ENCODE data around the gene TUBAL3. TPM values are rescaled to one million over a fixed set of nuclear protein-coding genes. Genes with fewer than 3 reads are reported as not detected.

The TUBAL3 gene
- total RNA-seq, 1 experiment from 2014 or later: 0.15 TPM

- TF ChIP-seq IRF2 (CRISPR knock-in tag; IDR thresholded peaks at IDR 0.05; ENCODE audit: borderline replicate concordance, low read depth) (no peak), ZNF263 (CRISPR knock-in tag; IDR thresholded peaks at IDR 0.05; ENCODE audit: low read depth) (no peak), ATF2 (CRISPR knock-in tag; IDR thresholded peaks at IDR 0.05; ENCODE audit: borderline replicate concordance, low read depth) (no peak), E2F5 (CRISPR knock-in tag; IDR thresholded peaks at IDR 0.05) (no peak), GABPB1 (CRISPR knock-in tag; IDR thresholded peaks at IDR 0.05) (no peak), RELA (CRISPR knock-in tag; IDR thresholded peaks at IDR 0.05; ENCODE audit: borderline replicate concordance) (no peak), ZSCAN18 (CRISPR knock-in tag; IDR thresholded peaks at IDR 0.05) (no peak), ARID4B (CRISPR knock-in tag; IDR thresholded peaks at IDR 0.05; ENCODE audit: borderline replicate concordance) (no peak), E2F1 (CRISPR knock-in tag; IDR thresholded peaks at IDR 0.05) (no peak), IRF1 (CRISPR knock-in tag; IDR thresholded peaks at IDR 0.05) (no peak), NFYB (CRISPR knock-in tag; conservative IDR thresholded peaks at IDR 0.05; ENCODE audit: low read depth) (no peak), GTF2I (CRISPR knock-in tag; conservative IDR thresholded peaks at IDR 0.05) (no peak), ZNF138 (CRISPR knock-in tag; conservative IDR thresholded peaks at IDR 0.05) (no peak), ERG (CRISPR knock-in tag; IDR thresholded peaks at IDR 0.05) (no peak)
- Mint-ChIP-seq H3K36me3 (no peaks in the 10 kb centered on the region), H3K27me3 (ENCODE audit: low read depth) (no peaks in the 10 kb centered on the region), H3K4me1 (peaks cover 14% of the 10 kb centered on the region), H3K27ac (no peak overlapping the region), H3K9me3 (no peaks in the 10 kb centered on the region), H3K4me3 (no peak overlapping the region)
- CTCF ChIA-PET: interaction anchor here (1.5 to 3.5 kb wide), 2 partner anchors 9 to 180 kb away, joined by 4 to 45 read pairs; no protein-coding TSS in a partner anchor
- POLR2A ChIA-PET: no interaction called here
- DNase-seq (ENCODE audit: low spot score) (no peak), ATAC-seq (no peak)
Measured at GRCh38 chr10:5442990-5443370, 38.4 kb upstream of the TUBAL3 start.

Data from WTC11 (cell line).